ENCODE results near the gene FYTTD1. TPM values are rescaled to one million over a fixed set of nuclear protein-coding genes. Genes with fewer than 3 reads are reported as not detected.
A peak's percentile ranks its signal among the peaks of the same experiment; 100 is the strongest.

Gene FYTTD1
- polyA plus RNA-seq, 2 of the 4 experiments (the other 2 are of a cell fraction), result 22.2 to 37.3 TPM

DNA sequence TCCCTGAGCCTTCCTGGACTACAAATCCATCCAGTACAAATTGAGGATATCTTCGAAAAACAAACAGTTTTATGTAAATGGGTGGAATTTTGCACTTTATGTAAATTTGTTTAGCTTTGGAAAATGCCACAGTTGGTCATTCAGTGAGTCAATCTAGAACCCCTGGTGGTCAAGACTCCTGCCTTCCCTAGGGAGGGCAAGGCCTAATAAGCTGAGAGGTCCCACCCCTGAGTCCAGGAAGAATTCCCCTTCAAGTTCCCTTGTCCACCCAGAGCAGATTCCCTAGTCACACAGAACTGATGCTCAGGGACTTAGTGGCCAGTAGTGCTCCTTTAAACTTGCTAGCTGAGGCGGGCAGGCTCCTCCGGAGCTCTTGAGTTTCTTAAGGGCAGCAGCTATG, 6.9 kb upstream of the FYTTD1 start:
- Histone ChIP-seq H3K4me1 (peaks cover 3% of the 10 kb centered on the region; the same call in 1 of the 3 replicates), H3K4me3 (no peak overlapping the region), H3K27ac (no peak overlapping the region), H3K9me3 (no peaks in the 10 kb centered on the region), H3K4me2 (no peak overlapping the region)
- FAIRE-seq (no peak), ATAC-seq (0 out of 6 replicates have a peak, but pooled peaks have one; percentile 36 to 43), DNase-seq (ENCODE audit: low read depth in 1 of 2, low spot score in 1 of 2) (no peak)
- TF ChIP-seq, protein P1, sequence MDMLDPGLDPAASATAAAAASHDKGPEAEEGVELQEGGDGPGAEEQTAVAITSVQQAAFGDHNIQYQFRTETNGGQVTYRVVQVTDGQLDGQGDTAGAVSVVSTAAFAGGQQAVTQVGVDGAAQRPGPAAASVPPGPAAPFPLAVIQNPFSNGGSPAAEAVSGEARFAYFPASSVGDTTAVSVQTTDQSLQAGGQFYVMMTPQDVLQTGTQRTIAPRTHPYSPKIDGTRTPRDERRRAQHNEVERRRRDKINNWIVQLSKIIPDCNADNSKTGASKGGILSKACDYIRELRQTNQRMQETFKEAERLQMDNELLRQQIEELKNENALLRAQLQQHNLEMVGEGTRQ (IDR thresholded peaks at IDR 0.05), result no peak
- no peak for TF ChIP-seq SMC3 (IDR thresholded peaks at IDR 0.05)
- TF ChIP-seq EHMT2 (IDR thresholded peaks at IDR 0.05; ENCODE audit: low read depth), result no peak
- TF ChIP-seq SREBF2 (IDR thresholded peaks at IDR 0.05), result no peak
- TF ChIP-seq KDM5A (IDR thresholded peaks at IDR 0.05), result no peak
- no peak for TF ChIP-seq FOSL2 (IDR thresholded peaks at IDR 0.05)
- TF ChIP-seq FOSL2 (CRISPR knock-in tag; IDR thresholded peaks at IDR 0.05), result no peak
- no peak for TF ChIP-seq MAZ (IDR thresholded peaks at IDR 0.05; ENCODE audit: borderline replicate concordance, low read depth, low read length)
- TF ChIP-seq ZSCAN20 (CRISPR knock-in tag; IDR thresholded peaks at IDR 0.05), result no peak
- TF ChIP-seq, protein P2, sequence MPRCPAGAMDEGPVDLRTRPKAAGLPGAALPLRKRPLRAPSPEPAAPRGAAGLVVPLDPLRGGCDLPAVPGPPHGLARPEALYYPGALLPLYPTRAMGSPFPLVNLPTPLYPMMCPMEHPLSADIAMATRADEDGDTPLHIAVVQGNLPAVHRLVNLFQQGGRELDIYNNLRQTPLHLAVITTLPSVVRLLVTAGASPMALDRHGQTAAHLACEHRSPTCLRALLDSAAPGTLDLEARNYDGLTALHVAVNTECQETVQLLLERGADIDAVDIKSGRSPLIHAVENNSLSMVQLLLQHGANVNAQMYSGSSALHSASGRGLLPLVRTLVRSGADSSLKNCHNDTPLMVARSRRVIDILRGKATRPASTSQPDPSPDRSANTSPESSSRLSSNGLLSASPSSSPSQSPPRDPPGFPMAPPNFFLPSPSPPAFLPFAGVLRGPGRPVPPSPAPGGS (IDR thresholded peaks at IDR 0.05), result no peak
- TF ChIP-seq, protein P3, sequence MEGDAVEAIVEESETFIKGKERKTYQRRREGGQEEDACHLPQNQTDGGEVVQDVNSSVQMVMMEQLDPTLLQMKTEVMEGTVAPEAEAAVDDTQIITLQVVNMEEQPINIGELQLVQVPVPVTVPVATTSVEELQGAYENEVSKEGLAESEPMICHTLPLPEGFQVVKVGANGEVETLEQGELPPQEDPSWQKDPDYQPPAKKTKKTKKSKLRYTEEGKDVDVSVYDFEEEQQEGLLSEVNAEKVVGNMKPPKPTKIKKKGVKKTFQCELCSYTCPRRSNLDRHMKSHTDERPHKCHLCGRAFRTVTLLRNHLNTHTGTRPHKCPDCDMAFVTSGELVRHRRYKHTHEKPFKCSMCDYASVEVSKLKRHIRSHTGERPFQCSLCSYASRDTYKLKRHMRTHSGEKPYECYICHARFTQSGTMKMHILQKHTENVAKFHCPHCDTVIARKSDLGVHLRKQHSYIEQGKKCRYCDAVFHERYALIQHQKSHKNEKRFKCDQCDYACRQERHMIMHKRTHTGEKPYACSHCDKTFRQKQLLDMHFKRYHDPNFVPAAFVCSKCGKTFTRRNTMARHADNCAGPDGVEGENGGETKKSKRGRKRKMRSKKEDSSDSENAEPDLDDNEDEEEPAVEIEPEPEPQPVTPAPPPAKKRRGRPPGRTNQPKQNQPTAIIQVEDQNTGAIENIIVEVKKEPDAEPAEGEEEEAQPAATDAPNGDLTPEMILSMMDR (IDR thresholded peaks at IDR 0.05), result no peak
- no peak for TF ChIP-seq NFE2L2 (conservative IDR thresholded peaks at IDR 0.05; ENCODE audit: low read length)
- TF ChIP-seq, protein P4, sequence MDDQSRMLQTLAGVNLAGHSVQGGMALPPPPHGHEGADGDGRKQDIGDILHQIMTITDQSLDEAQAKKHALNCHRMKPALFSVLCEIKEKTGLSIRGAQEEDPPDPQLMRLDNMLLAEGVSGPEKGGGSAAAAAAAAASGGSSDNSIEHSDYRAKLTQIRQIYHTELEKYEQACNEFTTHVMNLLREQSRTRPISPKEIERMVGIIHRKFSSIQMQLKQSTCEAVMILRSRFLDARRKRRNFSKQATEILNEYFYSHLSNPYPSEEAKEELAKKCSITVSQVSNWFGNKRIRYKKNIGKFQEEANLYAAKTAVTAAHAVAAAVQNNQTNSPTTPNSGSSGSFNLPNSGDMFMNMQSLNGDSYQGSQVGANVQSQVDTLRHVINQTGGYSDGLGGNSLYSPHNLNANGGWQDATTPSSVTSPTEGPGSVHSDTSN (IDR thresholded peaks at IDR 0.05), result no peak
- TF ChIP-seq, protein P5, sequence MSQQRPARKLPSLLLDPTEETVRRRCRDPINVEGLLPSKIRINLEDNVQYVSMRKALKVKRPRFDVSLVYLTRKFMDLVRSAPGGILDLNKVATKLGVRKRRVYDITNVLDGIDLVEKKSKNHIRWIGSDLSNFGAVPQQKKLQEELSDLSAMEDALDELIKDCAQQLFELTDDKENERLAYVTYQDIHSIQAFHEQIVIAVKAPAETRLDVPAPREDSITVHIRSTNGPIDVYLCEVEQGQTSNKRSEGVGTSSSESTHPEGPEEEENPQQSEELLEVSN (IDR thresholded peaks at IDR 0.05; ENCODE audit: borderline replicate concordance, low read depth), result no peak
- TF ChIP-seq CHD4 (IDR thresholded peaks at IDR 0.05; ENCODE audit: borderline replicate concordance), result no peak
- no peak for TF ChIP-seq TFCP2L1 (CRISPR knock-in tag; IDR thresholded peaks at IDR 0.05)
- no peak for TF ChIP-seq ESRRA (IDR thresholded peaks at IDR 0.05; ENCODE audit: borderline replicate concordance, low read length)
- no peak for TF ChIP-seq EHF (CRISPR knock-in tag; IDR thresholded peaks at IDR 0.05)
- no peak for TF ChIP-seq POLR2AphosphoS2 (conservative IDR thresholded peaks at IDR 0.05; ENCODE audit: low read length)
- CTCF ChIA-PET, result interaction anchor here (1.7 kb wide), 1 partner anchor 8 kb away, joined by 3 read pairs; no protein-coding TSS in a partner anchor
- POLR2A ChIA-PET, result no interaction called here
- WGBS (ENCODE audit: missing lambda C conversion rate), result 76% methylated on average over 3 of the region's 3 CpGs

DNA sequence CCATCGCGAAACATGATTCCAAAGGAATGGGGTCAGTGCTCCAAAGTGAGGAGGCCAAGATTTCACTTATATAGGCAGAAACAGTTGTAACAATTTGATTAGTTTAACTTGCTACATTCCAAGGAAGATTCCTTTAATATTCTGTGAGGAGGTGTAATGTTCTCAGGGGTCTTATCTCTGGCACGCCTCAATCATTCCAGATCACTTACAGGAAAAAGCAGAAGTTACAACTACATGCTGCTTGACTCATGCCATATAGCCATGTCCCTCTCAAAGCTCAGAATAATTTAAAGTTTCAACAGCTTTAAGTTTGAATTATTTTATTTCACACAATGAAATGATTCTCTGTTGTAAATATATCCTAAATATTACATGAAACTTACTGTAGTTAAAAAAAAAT, 3.5 kb upstream of the FYTTD1 start:
- ATAC-seq (no peak), DNase-seq (ENCODE audit: low read depth in 1 of 2, low spot score in 1 of 2) (no peak), FAIRE-seq (no peak)
- 91% methylated on average over 3 of the region's 3 CpGs for WGBS (ENCODE audit: missing lambda C conversion rate)
- no peak overlapping the region for H3K4me2 ChIP-seq
- H3K4me3 ChIP-seq, result no peak overlapping the region
- H3K27ac ChIP-seq, result no peak overlapping the region
- TF ChIP-seq RCOR1 (IDR thresholded peaks at IDR 0.05; ENCODE audit: low read depth, low read length) (no peak), ZSCAN20 (CRISPR knock-in tag; IDR thresholded peaks at IDR 0.05) (no peak), SMC3 (IDR thresholded peaks at IDR 0.05) (no peak), MYC (IDR thresholded peaks at IDR 0.05; ENCODE audit: borderline replicate concordance, low read length) (no peak), FOSL2 (IDR thresholded peaks at IDR 0.05) (no peak), FOSL2 (CRISPR knock-in tag; IDR thresholded peaks at IDR 0.05) (no peak)
- TF ChIP-seq, protein P3 (IDR thresholded peaks at IDR 0.05), result no peak
- H3K9me3 ChIP-seq, result no peaks in the 10 kb centered on the region
- CTCF ChIA-PET, result interaction anchor here (0.7 kb wide), 1 partner anchor 10 kb away, joined by 3 read pairs; no protein-coding TSS in a partner anchor
- 0 out of 3 replicates have a peak, but pooled peaks cover 5% of the 10 kb centered on the region for H3K4me1 ChIP-seq
- POLR2A ChIA-PET, result no interaction called here

All from A549 (cell line).